ENCODE results near the gene CPA1.

Gene CPA1

GRCh38 chr7:130379921-130380860 lies at the start of gene CPA1:
TSS of gene CPA1 (plus strand) at chr7:130380494. CDS start at chr7:130380521, 27 bp downstream.
- no peak for DNase-seq (ENCODE audit: low read depth in 2 of 2)

GRCh38 chr7:130332259-130333053 lies 47.8 kb upstream of the CPA1 start:
- DNase-seq (ENCODE audit: low read depth in 2 of 2) = no peak

- no peak for DNase-seq (ENCODE audit: low read depth in 2 of 2)
Measured at GRCh38 chr7:130333832-130334231, 46.5 kb upstream of the CPA1 start.

DNA sequence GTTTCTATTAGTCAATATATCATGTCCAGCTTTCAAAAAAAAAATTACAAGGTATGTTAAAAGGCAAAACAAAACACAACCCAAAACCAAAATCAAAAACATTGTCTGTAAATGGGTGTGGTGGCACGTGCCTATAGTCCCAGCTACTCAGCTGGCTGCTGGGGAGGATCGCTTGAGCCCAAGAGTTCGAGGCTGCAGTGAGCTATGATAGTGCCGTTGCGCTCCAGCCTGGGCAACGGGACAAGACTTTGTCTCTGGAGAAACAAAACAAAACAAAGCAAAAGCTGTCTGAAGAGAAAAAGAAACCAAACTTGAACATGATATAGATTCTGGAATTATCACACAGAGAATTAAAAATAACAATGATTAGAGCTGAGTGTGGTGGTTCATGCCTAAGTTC lies 46.0 kb upstream of the CPA1 start:
- DNase-seq (ENCODE audit: low read depth in 2 of 2) = no peak

DNA sequence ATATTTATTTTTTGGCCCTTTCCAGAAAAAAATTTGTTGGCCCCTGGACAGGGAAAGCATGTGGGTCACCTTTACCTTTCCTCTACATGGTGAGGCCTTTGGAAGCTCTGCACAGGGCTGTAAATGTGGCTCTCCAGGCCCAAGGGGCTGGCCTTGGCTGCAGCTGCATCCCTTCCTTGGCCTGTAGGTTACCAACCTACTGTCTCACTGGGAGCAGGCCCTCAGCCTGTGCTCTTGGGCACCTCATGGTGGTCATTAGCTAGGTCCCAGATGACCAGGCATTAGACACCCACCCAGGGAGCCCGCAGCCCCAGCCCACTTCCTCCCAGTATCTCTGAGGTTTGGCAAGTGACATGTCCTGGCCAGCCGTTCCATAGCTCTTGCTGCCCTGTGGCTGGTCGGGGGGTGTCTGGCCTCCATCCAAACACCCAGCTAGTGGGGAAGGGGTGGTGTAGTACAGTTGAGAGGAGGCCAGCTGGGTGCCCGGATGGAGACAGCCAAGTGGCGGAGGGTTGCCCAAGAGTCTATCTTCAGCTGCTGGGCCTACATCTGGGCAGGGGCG lies 42.8 kb upstream of the CPA1 start:
- DNase-seq (ENCODE audit: low read depth in 2 of 2) = no peak

DNA sequence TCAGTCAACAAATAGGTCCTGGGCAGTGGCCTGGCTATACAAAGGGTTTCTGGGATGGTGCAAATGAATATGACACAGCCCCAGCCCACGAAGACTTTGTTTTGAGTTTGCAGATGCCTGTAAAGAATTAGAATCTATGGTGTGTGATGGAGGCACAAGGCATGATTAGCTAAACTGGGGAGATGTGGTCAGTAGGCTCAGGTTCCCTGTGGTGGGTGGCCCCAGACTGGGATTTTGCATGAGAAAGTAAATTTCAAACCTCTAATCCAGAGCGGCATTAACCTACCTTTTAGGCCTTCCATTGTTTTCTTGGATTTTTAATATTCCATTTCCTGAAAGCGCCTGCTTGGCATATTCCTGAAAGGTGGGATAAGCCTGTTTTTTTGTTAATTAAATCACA lies 42.1 kb upstream of the CPA1 start:
- DNase-seq (ENCODE audit: low read depth in 2 of 2) = no peak

DNA sequence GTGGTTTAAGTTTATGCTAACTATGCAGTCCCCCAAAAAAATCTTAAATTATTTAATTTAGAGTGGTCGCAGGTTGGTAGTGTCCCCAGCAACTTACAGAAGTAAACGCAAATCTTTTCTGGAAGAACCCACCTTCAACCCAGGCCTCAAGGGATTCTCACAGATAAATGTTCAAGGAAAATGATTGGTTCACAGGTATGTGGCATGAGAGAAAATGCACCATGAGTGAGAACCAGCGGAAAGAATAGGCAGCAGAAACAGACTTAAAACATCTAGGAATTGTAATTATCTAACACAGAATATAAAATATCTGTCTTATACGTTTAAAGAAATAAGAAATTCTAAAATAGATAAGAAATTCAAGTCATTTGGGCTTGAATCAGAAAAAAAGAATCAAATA lies 38.4 kb upstream of the CPA1 start:
- no peak for DNase-seq (ENCODE audit: low read depth in 2 of 2)

- no peak for DNase-seq (ENCODE audit: low read depth in 2 of 2)
Measured at GRCh38 chr7:130342701-130343380, 37.5 kb upstream of the CPA1 start.

- DNase-seq (ENCODE audit: low read depth in 2 of 2) = no peak
Measured at GRCh38 chr7:130344271-130344866, 35.9 kb upstream of the CPA1 start, which contains the start of gene CPA5. TSS of gene CPA5 (plus strand) at chr7:130344816. CDS start at chr7:130346486, 1,670 bp downstream.

- DNase-seq (ENCODE audit: low read depth in 2 of 2) = no peak
Measured at GRCh38 chr7:130345136-130345535, 35.2 kb upstream of the CPA1 start.

GRCh38 chr7:130345725-130346124 lies 34.6 kb upstream of the CPA1 start:
- no peak for DNase-seq (ENCODE audit: low read depth in 2 of 2)

GRCh38 chr7:130346177-130346905 lies 34.0 kb upstream of the CPA1 start:
- no peak for DNase-seq (ENCODE audit: low read depth in 2 of 2)

DNA sequence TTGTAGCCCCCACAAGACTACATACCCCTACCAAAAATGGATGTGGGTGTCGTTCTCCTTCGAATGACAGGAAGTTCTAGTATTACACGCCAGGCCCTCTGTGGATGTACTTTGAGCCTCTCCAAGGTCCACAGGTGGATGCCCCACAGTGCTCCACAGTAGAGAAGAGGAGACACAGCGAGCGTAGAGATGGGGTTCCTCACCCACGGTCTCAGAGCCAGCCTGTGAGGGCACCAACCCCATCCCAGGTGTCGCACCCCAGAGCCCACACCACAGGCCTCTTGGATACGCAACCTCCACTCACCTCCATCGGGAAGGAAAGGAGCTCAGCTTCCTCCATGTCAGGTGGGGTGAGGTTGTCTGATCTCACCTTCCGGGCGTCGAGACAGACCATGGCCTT lies 33.4 kb upstream of the CPA1 start:
- no peak for DNase-seq (ENCODE audit: low read depth in 2 of 2)

DNA sequence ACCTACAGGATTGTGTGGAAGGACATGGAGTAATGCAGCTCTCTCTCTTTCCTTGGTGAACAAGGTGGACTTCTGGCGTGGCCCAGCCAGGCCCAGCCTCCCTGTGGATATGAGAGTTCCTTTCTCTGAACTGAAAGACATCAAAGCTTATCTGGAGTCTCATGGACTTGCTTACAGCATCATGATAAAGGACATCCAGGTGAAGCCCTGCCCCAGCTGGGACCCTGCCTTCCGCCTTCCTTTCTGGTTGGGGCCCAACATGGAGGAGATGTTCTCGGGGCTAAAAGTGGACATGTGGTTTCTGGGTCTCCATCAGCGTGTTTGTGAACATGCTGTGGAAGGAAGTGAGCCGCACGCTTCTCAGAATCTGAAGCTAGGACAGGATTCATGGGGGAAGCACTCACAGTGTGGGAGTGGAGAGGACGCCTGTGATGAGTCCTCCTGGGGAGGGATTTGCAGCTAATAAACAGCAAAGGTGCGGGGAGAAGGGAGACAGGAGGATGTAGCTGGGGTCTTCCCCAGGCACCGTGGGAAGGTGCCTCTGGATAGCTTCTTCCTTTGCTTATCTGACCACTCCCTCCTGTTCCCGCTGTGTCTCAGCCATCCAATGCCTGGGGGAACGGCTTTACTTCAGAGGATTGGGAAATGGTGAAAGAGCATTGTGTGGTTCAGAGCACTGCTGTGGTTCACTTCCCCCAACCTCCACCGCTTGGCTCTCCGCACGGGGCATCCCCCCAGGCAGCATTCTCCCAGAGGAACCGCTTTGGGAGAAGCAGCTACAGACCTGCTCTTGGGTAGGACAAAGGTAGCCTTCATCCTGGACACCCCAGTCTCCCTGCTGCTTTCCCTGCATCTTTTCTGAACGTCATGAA lies 30.1 kb upstream of the CPA1 start:
- DNase-seq (ENCODE audit: low read depth in 2 of 2) = no peak

GRCh38 chr7:130350945-130351790 lies 29.1 kb upstream of the CPA1 start:
- no peak for DNase-seq (ENCODE audit: low read depth in 2 of 2)

GRCh38 chr7:130351791-130352090 lies 28.6 kb upstream of the CPA1 start:
- DNase-seq (ENCODE audit: low read depth in 2 of 2) = no peak

DNA sequence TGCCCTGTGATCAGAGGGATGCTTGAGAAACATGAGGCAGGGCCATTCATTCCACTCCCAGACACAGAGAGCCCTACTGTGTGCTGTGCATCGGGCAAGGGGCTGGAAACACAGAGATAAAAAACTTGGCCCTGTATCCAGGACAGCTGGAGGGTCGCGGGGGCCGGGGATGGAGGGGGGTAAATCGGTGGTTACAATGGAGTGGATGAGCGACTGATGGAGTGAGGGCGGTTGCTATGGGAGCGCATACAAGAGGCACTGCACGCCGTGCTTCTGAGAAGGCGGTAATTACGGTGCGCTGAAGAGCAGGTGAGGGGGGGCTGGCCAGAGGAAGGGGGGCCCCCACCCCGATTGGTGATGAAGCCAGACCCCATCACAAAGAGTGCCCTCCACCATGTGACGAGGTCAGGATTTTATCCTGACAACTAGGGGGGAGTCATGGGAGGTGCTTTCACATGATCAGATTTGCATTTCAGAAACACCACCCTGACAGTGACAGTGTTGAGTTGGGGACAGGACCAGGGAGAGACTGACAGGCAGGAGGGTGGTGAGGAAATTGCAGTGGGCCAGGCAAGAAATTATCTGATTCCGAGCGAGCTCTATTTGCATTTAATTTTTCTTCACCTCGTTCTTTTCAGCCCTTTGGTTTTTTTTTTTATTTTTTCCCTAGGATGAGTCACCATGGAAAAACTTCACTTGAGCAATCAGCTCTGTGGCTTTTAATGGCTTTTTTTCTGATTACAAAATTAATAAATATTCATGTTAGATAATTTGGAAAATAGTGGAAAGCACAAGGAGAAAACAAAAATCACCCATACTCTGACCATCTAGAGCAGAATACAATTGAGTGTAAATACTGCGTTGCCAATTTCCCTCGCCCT lies 27.9 kb upstream of the CPA1 start:
- no peak for DNase-seq (ENCODE audit: low read depth in 2 of 2)

- DNase-seq (ENCODE audit: low read depth in 2 of 2) = no peak
Measured at GRCh38 chr7:130353196-130353595, 27.1 kb upstream of the CPA1 start.

Measured in stimulated activated CD8-positive, alpha-beta memory T cell treated with anti-CD3 and anti-CD28 coated beads, Interleukin-7, amount 100 ng/mL, for 1 hour (primary cell).